GM18505 (cell line): ENCODE data around the gene DHDH.
"Not testable (repeated sequence)": the region's sequence is repeated elsewhere in the genome, so short reads cannot be mapped to it uniquely, and the experiment has no call there.

Experiments
- ATAC-seq: cut with Tn5 transposase; IDR thresholded peaks from one replicate; pipeline ENCODE4 v1.9.1; 2021; ENCODE audit not compliant: unreplicated experiment
- POLR2A ChIP-seq: IDR thresholded peaks from 4 replicates; pipeline ENCODE4 v1.6.1; 2011; ENCODE audit warnings: borderline replicate concordance; ENCODE audit not compliant: insufficient read depth, insufficient read length; ENCODE audit errors: extremely low read depth

DHDH gene

DNA sequence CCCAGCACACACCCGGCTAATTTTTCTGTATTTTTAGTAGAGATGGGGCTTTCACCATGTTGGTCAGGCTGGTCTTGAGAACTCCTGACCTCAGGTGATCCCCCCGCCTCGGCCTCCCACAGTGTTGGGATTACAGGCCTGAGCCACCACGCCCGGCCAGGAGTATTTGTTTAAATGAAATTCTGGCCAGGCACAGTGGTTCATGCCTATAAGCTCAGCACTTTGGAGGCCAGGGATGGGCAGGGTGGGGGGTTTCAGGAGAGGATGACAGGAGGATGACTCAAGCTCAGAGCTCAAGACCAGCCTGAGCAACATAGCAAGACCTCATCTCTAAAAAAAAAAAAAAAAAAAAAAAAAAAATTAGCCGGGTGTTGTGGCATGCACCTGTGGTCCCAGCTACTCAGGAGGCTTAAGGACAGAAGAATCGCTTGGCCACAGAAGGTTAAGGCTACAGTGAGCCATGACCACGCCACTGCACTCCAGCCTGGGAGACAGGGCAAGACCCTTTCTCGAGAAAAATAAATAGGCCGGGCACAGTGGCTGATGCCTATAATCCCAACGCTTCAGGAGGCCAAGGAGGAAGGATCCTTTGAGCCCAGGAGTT is 8.2 kb upstream of the DHDH start:
- no peak for ATAC-seq
- TF ChIP-seq POLR2A = no peak

- not testable (repeated sequence) for ATAC-seq
These were observed 7.6 kb upstream of the DHDH start for GRCh38 chr19:48925890-48926289.

DNA sequence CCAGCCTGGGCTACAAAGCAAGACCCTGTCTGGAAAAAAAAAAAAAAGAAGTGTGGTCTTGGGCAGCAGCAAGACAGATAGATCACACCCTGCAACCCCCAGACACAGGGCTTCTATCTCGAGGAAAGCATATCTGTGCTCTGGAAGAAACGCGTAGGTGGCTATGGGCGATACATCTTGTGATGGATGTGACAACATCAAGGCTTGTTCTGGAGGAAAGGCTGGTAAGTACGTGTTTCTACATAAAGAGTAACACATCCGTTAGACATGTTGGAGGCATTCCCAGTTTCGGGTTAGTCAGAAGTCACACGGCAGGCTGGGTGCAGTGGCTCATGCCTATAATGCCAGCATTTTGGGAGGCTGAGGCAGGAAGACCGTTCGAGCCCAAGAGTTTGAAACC is 6.6 kb upstream of the DHDH start:
- no peak for ATAC-seq

DNA sequence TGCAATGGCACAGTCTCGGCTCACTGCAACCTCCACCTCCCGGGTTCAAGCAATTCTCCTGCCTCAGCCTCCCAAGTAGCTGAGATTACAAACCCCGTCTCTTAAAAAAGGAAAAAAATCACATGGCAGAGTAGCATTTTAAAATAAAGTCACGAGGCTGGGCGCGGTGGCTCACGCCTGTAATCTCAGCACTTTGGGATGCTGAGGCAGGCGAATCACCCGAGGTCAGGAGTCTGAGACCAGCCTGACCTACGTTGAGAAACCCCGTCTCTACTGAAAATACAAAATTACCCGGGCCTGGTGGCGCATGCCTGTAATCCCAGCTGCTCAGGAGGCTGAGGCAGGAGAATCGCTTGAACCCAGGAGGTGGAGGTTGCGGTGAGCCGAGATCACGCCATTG is 5.8 kb upstream of the DHDH start:
- ATAC-seq = not testable (repeated sequence)

More for the DNA sequence above, 6.6 kb upstream of the DHDH start:
- TF ChIP-seq POLR2A = no peak

DNA sequence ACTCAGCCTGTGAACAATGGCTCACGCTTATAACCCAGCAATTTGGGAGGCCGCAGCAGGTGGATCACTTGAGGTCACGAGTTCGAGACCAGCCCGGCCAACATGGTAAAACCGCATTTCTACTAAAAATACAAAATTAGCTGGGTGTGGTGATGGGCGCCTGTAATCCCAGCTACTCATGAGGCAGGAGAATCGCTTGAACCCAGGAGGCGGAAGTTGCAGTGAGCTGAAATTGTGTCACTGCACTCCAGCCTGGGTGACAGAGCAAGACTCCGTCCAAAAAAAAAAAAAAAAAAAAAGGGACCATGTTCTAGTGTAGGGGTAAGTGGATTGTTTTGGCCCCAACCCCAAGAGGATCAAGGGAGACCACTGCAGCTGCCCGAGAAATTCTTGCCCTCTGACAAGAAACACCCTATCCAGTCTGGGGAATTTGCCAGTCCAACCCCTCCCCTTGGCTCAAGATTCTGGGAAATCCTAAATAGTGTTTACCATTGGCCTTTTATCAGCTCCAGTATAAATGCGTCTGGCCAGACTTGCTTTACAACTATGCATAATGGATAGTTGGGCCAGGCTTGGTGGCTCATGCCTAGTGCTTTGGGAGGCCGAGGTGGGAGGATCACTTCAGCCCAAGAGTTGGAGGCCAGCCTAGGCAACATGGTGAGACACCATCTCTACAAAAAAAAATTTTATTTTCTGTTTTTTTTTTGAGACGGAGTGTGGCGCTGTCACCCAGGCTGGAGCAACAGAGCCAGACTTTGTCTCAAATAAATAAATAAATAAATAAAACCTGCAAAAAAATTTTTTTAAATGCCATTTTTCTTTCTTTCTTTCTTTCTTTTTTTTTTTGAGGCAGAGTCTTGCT is 5.1 kb upstream of the DHDH start:
- no peak for TF ChIP-seq POLR2A
- no peak for ATAC-seq

DNA sequence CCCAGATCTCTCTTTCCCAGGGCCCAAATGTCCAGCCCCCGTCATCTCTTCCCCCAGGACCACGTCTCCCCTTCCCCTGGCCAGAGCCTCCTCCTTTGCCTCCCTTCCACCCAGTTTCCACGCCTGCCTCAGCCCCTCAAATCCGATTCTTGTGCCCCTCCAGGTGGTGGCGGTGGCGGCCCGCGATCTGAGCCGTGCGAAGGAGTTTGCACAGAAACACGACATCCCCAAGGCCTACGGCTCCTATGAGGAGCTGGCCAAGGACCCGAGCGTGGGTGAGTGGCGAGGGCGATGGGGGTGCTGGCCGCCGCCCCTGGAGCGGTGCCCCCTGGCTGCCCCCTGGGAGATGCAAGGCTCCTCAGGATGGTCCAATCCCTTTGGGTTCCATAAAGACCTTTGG is 1.3 kb downstream of the DHDH start:
- no peak for TF ChIP-seq POLR2A
- no peak for ATAC-seq

GRCh38 chr19:48935864-48936263 is 2.4 kb downstream of the DHDH start:
- no peak for ATAC-seq
- TF ChIP-seq POLR2A = no peak

DNA sequence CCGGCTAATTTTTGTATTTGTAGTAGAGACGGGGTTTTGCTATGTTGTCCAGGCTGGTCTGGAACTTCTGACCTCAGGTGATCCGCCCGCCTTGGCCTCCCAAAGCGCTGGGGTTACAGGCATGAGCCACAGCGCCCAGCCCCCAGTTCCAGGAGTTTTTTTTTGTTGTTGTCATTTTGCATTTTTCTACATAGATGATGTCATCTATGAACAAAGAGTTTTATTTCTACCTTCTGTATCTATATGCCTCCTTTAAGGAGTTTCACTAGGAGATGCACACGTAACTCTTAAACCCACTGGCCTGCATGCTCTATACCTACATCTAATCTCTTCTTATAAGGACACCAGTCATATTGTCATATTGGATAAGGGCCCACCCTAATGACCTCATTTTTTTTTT is 4.8 kb downstream of the DHDH start:
- ATAC-seq = no peak
- no peak for TF ChIP-seq POLR2A

- ATAC-seq = no peak
- TF ChIP-seq POLR2A = no peak
These were observed 7.4 kb downstream of the DHDH start for GRCh38 chr19:48940902-48941301.

- no peak for TF ChIP-seq POLR2A
- ATAC-seq = no peak
These were observed 9.6 kb downstream of the DHDH start for GRCh38 chr19:48943081-48943480.

- no peak for ATAC-seq
- no peak for TF ChIP-seq POLR2A
These were observed 11.9 kb downstream of the DHDH start for GRCh38 chr19:48945415-48945814.

GRCh38 chr19:48945817-48946216 is 12.3 kb downstream of the DHDH start:
- no peak for ATAC-seq
- no peak for TF ChIP-seq POLR2A

- no peak for TF ChIP-seq POLR2A
- no peak for ATAC-seq
These were observed 13.2 kb downstream of the DHDH start for GRCh38 chr19:48946463-48947257.

- TF ChIP-seq POLR2A = no peak
- ATAC-seq = no peak
These were observed 13.7 kb downstream of the DHDH start for GRCh38 chr19:48947258-48947542.

DNA sequence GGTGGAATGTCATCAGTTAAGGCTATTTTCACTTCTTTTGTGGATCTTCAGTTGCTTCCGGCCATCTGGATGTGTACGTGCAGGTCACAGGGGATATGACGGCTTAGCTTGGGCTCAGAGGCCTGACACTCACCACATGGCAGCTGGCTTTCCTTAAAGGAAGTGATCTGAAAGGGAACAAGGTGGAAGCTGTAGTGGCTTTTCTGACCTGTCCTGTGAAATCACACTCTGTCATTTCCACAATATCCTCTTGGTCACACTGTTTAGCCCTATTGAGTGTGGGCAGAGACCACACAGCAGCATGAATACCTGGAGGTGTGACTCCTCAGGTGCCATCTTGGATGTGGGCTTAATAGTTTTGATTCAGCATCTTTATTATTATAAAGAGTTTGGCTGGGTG is 16.7 kb downstream of the DHDH start:
- TF ChIP-seq POLR2A = no peak
- ATAC-seq = no peak
